H54 (cell line): ENCODE measurements around the gene CNKSR3.

Experiments used
- DNase-seq: peaks from one replicate; pipeline ENCODE4 v3.0.0; 2011; ENCODE audit warnings: low spot score, mixed read lengths; ENCODE audit not compliant: insufficient read length
- FAIRE-seq: peaks from 3 replicates; lab custom pipeline; 2011; peaks lifted over from hg19 to GRCh38; lab: Jason Lieb, UNC
- POLR2A ChIP-seq: IDR thresholded peaks from 2 replicates; pipeline ENCODE4 v1.6.1; 2011; ENCODE audit warnings: low read depth, mild to moderate bottlenecking, low read length

The CNKSR3 gene

DNA sequence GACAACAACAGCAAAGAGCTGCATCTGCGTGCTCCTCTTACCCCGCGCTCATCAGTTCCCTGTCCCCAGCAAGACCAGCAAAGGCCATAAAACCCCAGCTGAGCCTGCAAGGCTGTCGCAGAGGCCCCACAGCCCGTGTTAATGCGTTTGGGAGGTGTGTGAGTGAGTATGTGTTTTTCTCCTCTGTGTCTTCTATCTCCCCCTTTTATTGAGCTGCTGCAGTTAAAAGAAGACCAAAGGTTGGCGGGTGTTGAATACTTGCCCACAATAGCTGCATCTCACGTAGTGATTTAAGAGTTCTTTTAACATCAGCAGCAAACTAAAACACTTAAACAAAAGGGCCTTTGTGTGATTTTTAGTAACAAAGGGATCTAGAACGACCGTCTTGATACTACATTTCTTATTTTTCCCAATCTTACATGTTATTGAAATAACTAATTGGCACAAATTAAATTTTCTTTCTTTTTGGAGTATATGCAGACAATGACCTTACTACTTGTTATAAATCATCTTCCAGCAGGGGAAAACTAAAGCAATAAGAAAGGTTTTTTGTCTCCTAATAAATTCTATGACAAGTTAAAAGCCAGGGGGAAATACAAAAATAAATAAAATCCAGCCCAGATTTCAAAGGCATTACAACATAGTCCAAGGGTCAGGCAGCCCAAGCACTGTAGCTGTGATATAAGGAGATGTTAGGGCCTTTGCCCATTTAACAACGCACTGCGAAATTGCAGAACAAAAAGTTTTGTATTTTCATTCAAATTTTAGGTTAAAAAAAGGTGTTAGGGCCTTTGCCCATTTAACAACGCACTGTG, 27.2 kb upstream of the CNKSR3 start:
- FAIRE-seq (no peak), DNase-seq (no peak)

DNA sequence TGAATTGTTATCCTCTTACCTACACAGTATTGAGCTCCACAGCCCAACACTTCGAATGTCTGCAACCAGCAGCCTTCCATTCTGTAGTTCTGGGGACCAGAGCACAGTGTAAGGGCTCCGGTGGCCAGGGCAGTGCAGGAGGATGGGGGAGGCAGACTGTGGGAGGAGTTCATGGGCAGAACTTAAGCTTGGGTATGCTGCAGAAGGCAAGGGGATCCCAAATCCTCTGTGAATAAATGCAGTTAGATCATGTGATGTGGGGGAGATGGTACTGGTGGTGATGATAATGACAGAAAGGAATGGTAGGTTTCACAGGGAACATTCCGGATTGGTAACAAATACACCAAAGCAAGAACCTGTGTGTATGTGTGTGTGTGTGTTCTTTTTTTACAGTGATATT, 26.5 kb upstream of the CNKSR3 start:
- DNase-seq (no peak), FAIRE-seq (no peak)
- no peak for TF ChIP-seq POLR2A

More for the DNA sequence above, 27.2 kb upstream of the CNKSR3 start:
- no peak for TF ChIP-seq POLR2A

DNA sequence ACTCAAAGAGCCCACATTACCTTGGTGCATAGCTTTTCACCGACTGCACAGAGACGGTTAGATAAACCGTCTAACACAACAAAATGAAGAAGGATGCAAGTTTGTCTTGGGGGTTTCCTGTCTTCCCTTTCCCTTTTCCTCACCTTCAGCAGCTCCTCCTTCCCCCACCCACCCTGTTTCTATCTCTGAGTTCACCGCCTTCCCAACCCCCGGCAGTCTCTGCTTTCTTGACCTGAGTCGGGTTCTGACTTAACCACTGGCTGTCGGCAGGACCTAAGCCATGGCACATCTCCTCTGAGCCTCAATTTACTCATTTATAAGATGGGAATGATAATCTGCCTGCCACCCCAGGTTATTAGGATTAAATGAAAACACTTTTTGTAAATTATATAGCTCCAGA, 25.8 kb upstream of the CNKSR3 start:
- DNase-seq (no peak), FAIRE-seq (no peak)
- no peak for TF ChIP-seq POLR2A

DNA sequence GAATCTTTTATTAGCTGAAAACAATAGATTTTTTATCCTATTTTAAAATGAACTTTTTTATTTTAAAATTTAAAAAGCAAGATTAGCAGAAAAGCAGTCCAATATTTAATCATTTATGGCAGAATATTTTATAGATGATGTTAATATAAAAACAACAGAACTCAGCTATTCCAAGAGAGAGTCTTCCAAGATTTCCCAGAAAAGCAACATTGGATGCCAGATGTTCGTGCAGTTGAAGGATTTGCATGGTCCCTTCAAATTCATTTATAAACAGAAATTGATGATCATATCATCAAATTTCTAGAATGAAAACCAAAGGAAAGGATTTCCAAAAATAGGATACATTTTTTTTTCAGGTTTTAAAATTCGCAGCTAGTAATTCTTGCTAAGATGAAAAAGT, 25.4 kb upstream of the CNKSR3 start:
- FAIRE-seq (no peak), DNase-seq (no peak)
- no peak for TF ChIP-seq POLR2A

DNA sequence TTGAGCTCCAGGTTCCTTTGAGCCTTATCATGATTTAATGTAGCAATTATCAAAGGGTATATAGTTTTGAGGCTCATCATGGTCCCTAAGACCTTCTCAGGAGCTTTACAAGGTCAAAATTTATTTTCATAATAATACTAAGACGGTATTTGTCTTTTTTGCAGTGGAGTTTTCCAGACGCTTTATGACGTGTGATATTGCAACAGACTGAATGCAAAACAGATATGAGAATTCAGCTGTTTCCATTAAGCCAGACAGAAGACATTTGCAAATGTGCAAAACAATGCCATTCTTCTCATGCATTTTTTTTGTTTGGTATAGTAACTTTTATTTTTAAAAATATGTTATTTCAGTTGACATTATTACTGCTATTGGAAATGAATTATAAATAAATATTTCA, 24.7 kb upstream of the CNKSR3 start:
- FAIRE-seq = no peak
- no peak for TF ChIP-seq POLR2A
- DNase-seq = no peak

DNA sequence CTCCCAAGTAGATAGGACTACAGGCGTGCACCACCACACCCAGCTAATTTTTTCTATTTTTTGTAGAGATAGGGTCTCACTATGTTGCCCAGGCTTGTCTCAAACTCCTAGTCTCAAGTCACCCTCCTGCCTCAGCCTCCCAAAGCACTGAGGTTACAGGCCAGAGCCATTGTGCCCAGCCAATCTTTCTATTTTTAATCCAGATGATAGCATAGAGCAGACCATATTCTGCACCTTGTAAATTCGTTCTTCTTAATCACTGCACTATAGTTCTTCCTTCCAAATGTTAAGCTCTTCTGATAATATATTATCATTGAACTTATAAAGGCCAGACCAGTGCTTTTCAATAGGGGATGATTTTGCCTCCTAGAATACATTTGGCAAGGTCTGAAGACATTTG, 24.0 kb upstream of the CNKSR3 start:
- FAIRE-seq (no peak), DNase-seq (no peak)
- no peak for TF ChIP-seq POLR2A

DNA sequence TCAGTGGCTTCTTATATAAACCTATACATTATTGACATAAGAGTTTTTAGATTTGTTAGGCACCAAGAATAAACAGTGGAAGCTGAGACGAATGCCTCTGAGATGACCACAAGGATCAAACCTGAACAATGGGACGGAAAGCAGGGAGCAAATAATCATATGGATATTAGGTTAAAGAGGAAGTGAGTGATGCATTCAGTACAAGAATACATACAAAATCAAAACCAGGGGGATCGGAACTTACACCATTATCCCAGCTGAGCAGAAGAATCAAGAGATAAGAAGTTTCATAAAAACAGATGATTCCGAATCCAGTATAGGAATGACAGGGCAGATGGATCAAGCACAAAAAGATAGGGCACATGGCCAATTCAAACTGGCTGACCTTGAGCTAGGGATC, 21.9 kb upstream of the CNKSR3 start:
- no peak for DNase-seq
- FAIRE-seq = no peak
- no peak for TF ChIP-seq POLR2A

DNA sequence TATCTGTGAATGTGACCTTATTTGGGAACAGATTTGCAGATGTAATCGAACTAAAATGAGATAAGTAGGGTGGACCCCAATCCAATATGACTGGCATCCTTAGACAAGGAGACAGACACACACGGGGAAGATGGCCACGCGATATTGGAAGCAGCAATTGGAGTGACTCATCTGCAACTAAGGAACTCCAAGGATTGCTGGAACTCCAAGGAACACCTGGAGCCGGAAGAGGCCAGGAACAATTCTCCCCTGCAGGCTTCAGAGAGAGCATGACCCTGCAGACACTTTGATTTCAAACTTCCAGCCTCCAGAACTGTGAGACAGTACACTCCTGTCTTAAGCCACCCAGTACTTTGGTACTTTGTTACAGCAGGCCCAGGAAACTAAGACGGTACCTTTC, 19.5 kb upstream of the CNKSR3 start:
- FAIRE-seq (no peak), DNase-seq (no peak)
- TF ChIP-seq POLR2A = no peak

DNA sequence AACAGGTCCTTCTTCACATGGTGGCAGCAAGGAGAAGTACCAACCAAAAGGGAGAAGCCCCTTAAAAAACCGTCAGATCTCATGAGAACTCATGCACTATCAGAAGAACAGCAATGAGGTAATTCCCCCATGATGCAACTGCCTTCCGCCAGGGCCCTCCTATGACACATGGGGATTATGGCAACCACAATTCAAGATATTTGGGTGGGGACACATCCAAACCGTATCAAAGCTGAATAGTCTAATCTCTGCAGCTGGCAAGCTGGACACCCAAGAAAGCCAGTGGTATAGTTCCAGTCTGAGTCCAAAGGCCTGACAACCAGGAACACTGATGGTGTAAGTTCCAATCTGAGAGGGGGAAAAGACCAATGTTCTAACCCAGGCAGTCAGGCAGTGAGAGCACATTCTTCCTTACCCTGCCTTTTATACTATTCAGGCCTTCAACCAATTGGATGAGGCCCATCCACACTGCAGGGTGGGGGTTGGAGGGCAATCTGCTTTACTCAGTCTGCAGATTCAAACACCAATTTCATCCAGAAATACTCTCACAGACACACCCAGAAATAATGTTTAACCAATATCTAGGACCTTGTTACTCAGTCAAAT, 17.9 kb upstream of the CNKSR3 start:
- no peak for TF ChIP-seq POLR2A
- FAIRE-seq (no peak), DNase-seq (no peak)

DNA sequence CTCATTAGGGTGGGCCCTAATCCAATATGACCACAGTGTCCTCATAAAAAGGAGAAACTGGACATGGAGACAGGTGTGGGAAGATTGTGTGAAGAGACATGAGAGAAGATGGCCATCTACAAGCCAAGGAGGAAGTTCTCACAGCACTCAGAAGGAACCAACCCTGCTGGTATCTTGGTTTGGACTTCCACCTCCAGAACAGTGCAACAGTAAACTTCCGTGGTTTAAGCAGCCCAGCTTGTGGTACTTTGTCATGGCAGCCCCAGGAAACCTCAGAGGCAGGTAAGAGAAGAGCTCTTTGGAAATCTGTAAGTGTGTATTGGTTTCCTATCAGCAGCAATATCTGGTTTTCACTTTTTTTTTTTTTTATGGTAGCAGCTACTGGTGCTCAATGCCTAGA, 16.5 kb upstream of the CNKSR3 start:
- TF ChIP-seq POLR2A = no peak
- DNase-seq = no peak
- no peak for FAIRE-seq

DNA sequence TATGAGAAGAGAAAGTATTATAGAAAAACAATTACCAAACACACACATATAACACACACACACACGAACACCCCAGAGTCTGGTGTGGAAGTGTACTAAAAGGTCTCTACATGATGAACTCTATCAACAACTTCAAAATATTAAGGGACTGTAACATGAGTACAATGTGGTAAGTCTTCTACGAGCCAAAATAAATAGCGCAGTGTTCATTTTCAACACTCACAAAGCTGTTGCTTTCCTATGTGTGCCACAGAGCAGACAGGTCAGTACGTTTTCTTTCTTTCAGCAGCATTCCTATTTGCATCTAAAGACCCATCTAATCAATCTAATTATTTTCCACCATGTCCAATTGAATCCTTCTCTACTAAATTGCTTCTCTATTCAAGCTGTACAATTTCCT, 12.1 kb upstream of the CNKSR3 start:
- DNase-seq (no peak), FAIRE-seq (no peak)
- TF ChIP-seq POLR2A = no peak

DNA sequence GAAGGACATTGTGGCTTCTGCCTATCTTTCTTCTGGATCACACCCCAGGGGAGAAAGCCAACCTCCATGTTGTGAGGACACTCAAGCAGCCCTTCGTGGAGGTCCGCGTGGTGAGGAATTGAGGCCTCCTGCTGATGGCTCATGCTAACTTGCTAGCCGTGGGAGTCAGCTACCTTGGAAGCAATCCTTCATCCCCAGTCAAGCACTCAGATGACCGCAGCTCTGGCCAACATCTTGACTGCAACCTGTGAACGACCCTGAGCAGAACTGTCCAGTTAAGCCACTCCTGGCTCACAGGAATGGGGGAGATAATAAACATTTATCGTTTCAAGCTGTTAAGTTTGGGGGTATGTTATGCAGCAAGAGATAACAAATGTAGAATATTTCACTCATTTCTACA, 10.9 kb upstream of the CNKSR3 start:
- TF ChIP-seq POLR2A = no peak
- no peak for FAIRE-seq
- DNase-seq = no peak

DNA sequence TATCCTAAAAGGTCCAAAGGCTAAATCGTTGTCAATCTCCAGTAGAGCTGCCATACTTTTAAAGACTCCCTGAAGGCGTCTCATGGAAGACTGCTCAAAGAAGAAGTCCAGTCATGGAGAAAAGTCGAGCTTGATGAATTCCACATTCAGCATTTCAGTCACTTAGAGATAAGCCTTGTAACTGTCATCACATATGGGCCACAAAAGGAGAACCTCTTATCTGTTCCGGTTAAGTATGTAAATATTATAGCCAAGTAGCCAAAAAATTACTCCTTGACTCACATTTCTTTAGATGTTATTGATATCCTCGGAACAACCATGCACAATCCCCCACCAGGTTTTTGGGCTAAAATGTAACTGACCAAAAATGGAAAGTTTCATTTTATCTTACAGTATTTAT, 9.8 kb upstream of the CNKSR3 start:
- no peak for DNase-seq
- FAIRE-seq = no peak
- TF ChIP-seq POLR2A = no peak

DNA sequence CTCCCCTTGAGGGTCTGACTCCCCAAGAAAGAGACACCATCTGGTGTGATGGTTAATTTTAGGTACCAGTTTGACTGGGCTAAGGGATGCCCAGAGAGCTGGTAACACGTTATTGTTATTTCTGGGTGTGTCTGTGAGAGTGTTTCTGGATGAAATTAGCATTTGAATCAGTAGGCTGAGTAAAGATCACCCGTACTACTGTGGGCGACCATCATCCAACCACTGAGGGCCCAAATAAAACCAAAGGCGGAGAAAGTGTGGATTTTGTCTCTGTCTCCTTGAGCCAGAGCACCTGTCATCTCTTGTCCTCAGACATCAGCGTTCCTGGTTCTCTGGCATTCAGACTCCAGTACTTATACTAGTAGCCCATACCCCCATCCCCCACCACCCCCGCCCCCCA, 7.9 kb upstream of the CNKSR3 start:
- FAIRE-seq (no peak), DNase-seq (no peak)
- no peak for TF ChIP-seq POLR2A

DNA sequence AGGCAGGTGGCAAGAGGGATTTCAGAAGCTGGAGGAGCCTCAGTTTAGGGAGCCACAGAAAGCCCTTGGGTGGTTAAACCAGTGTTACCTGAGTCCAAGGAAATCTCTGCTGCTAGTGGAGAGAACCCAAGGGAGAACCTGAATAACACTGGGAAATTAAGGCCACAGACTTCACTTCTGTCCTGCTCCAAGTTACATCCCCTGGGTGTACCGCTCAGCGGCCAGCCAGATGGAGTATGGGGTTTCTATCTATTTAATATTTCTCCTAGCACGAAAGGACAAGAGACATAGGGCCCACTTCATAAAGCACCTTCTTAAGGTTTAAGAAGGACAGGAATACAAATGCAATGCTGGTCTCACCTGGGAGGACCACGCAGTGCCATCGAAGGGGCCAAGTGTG, 5.8 kb upstream of the CNKSR3 start:
- DNase-seq (no peak), FAIRE-seq (no peak)
- TF ChIP-seq POLR2A = no peak
